Kidney epithelial cell (primary cell): ENCODE results near the gene DENND1A. TPM values are rescaled to one million over a fixed set of nuclear protein-coding genes. Genes with fewer than 3 reads are reported as not detected.
"Not testable (repeated sequence)": the region's sequence is repeated elsewhere in the genome, so short reads cannot be mapped to it uniquely, and the experiment has no call there.

Source experiments
- DNase-seq: peaks from one replicate; pipeline ENCODE4 v3.0.0-alpha.2; 2010; ENCODE audit warnings: low read depth
- H3K27me3 ChIP-seq: 2 replicates; pipeline ENCODE4 v1.6.0; 2011; ENCODE audit warnings: low read length; ENCODE audit not compliant: control insufficient read depth, insufficient read depth
- H3K36me3 ChIP-seq: 2 replicates; pipeline ENCODE4 v1.5.1; 2011; ENCODE audit warnings: low read length; ENCODE audit not compliant: control insufficient read depth, insufficient read depth
- H3K4me3 ChIP-seq: 2 replicates; pipeline ENCODE4 v1.5.1; 2011; ENCODE audit warnings: low read depth, mild to moderate bottlenecking, control low read depth, low read length
- CTCF ChIP-seq: IDR thresholded peaks from 2 replicates; pipeline ENCODE4 v1.5.1; 2011; ENCODE audit warnings: mild to moderate bottlenecking, moderate library complexity, low read length, control low read depth, inconsistent platforms; ENCODE audit not compliant: insufficient read depth, poor library complexity, severe bottlenecking
- total RNA-seq: library from RNA; depleted of rRNA; stranded (reverse); fragments of >200 nt; gene quantifications from 2 replicates; pipeline ENCODE4 v1.2.3, GENCODE V29; 2015

Gene DENND1A
- total RNA-seq, 1 donor from 2014 or later, result 14.5 TPM

GRCh38 chr9:123739902-123740301 is 190.0 kb downstream of the DENND1A start:
- H3K27me3 ChIP-seq, result no peaks in the 10 kb centered on the region
- TF ChIP-seq CTCF, result no peak
- DNase-seq, result no peak

DNA sequence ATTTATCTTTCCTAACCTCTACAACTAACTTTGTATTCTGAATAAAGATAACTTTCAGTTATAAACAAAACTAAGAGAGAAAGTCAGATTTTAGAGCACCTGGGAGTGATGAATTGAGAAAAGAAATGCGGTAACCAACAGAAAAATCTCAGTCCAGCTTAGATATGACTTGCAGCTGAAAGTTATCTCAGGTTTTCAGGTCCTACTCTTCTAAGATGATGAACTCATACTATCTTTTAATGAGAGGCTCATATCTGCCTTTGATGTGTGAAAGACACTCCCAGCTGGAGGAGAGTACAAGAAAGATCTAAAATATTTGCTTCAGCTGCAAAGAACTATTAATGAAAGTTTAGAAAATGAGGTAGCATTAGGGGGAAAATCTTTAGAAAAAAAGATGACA is 190.5 kb downstream of the DENND1A start:
- TF ChIP-seq CTCF, result no peak
- no peak overlapping the region for H3K4me3 ChIP-seq
- DNase-seq, result no peak
- H3K36me3 ChIP-seq, result no peaks in the 10 kb centered on the region
- no peaks in the 10 kb centered on the region for H3K27me3 ChIP-seq

More at GRCh38 chr9:123739902-123740301, 190.0 kb downstream of the DENND1A start:
- Histone ChIP-seq H3K36me3 (no peaks in the 10 kb centered on the region), H3K4me3 (no peak overlapping the region)

DNA sequence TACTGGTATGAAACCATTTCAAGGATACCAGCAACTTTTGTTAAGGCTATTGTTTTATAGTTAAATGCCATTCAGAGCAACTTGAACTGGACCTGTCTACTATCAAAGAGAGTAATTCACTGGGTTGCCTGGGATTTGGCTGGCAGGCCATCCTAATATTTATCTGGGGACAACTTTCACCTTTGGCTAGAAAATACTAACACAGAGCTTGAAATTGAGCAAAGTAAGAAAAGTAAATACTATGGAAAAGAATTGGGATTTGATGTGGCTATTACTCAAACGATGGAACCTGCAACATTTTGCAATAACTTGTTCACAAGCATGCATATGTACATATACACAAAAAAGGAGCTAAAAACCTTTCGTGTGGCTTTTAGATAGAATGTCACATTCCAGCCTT is 191.3 kb downstream of the DENND1A start:
- H3K36me3 ChIP-seq, result no peaks in the 10 kb centered on the region
- no peak for DNase-seq
- H3K27me3 ChIP-seq, result no peaks in the 10 kb centered on the region
- no peak for TF ChIP-seq CTCF
- no peak overlapping the region for H3K4me3 ChIP-seq

- no peak overlapping the region for H3K4me3 ChIP-seq
- DNase-seq, result no peak
- TF ChIP-seq CTCF, result no peak
- H3K36me3 ChIP-seq, result no peaks in the 10 kb centered on the region
- no peaks in the 10 kb centered on the region for H3K27me3 ChIP-seq
Measured at GRCh38 chr9:123735376-123735775, 194.6 kb downstream of the DENND1A start.

- not testable (repeated sequence) for H3K4me3 ChIP-seq, DNase-seq, H3K36me3 ChIP-seq, H3K27me3 ChIP-seq
Measured at GRCh38 chr9:123728571-123728970, 201.4 kb downstream of the DENND1A start.

GRCh38 chr9:123727332-123727731 is 202.6 kb downstream of the DENND1A start:
- DNase-seq, result no peak
- no peak for TF ChIP-seq CTCF

More at GRCh38 chr9:123727332-123727731, 202.6 kb downstream of the DENND1A start:
- H3K36me3 ChIP-seq, result no peaks in the 10 kb centered on the region
- no peak overlapping the region for H3K4me3 ChIP-seq
- H3K27me3 ChIP-seq, result no peaks in the 10 kb centered on the region
